Sigmoid colon (tissue), 7 donors: ENCODE results near the gene CSAD. TPM values are rescaled to one million over a fixed set of nuclear protein-coding genes. Genes with fewer than 3 reads are reported as not detected.
A peak's percentile ranks its signal among the peaks of the same experiment; 100 is the strongest.

Source experiments
- DNase-seq: peaks from one replicate; pipeline ENCODE4 v3.0.0-alpha.2; 2019
- H3K27ac ChIP-seq, 4 donors: fragments of 200-600 bp; sonication (generic); one replicate each; pipeline ENCODE4 v1.5.1; 2016 to 2019; ENCODE audit warnings: mild to moderate bottlenecking in 1 of 4
- H3K27me3 ChIP-seq, 3 donors: fragments of 200-600 bp; sonication (generic); one replicate each; pipeline ENCODE4 v1.5.1; 2019; ENCODE audit warnings: mild to moderate bottlenecking in 1 of 3
- H3K36me3 ChIP-seq, 4 donors: fragments of 200-600 bp; sonication (generic); one replicate each; pipeline ENCODE4 v1.5.1; 2016 to 2019
- H3K4me1 ChIP-seq, 4 donors: fragments of 200-600 bp; sonication (generic); one replicate each; pipeline ENCODE4 v1.5.1; 2017 to 2019
- H3K4me3 ChIP-seq, 4 donors: fragments of 200-600 bp; sonication (generic); one replicate each; pipeline ENCODE4 v1.5.1; 2017 to 2019; ENCODE audit warnings: mild to moderate bottlenecking in 2 of 4, moderate library complexity in 1 of 4
- H3K9me3 ChIP-seq, 4 donors: fragments of 200-600 bp in 3 of 4; sonication (generic) in 3 of 4; one replicate each; pipeline versions ENCODE4 v1.5.1 to v1.6.1; 2013 to 2019
- CTCF ChIP-seq, 4 experiments: fragments of 450-650 bp in 3 of 4; fragments of 200-600 bp in 1 of 4; IDR thresholded peaks; one replicate each; pipeline ENCODE4 v1.5.1; 2016 to 2019; ENCODE audit warnings: antibody characterized with exemption in 4 of 4, mild to moderate bottlenecking in 3 of 4, moderate library complexity in 2 of 4
- EP300 ChIP-seq, 4 donors: sonication (generic); formaldehyde crosslinking; IDR thresholded peaks; one replicate each; pipeline ENCODE4 v1.6.1; 2017; ENCODE audit warnings: antibody characterized with exemption in 4 of 4
- POLR2A ChIP-seq, 2 donors: fragments of 450-650 bp; IDR thresholded peaks; one replicate each; pipeline ENCODE4 v1.6.1; 2016; ENCODE audit warnings: antibody characterized with exemption in 2 of 2, mild to moderate bottlenecking in 2 of 2, moderate library complexity in 2 of 2
- POLR2AphosphoS5 ChIP-seq, 4 donors: sonication (generic); formaldehyde crosslinking; IDR thresholded peaks; one replicate each; pipeline ENCODE4 v1.6.1; 2017; ENCODE audit warnings: antibody characterized with exemption in 4 of 4
- WGBS, 2 donors: extraction: QIAGEN DNeasy Blood & Tissue Kit; methylation state at CpG; one replicate each; pipeline ENCODE4 v1.1.7; 2013; 5-methylcytosine and 5-hydroxymethylcytosine counted together
- intact Hi-C: fragments of 100-400 bp; cut with DNase I; formaldehyde crosslinking; loops from one replicate; pipeline ENCODE4 v1.15.1; 2023
- polyA plus RNA-seq, 3 donors: library from polyadenylated mRNA; stranded (reverse); fragments of 200-250 nt; gene quantifications; one replicate each; pipeline ENCODE4 v1.2.3, GENCODE V29; 2013
- total RNA-seq, 4 donors: library from RNA; depleted of rRNA; stranded (reverse); fragments of >200 nt; gene quantifications; one replicate each; pipeline ENCODE4 v1.1.0, GENCODE V29; 2016
- donor health status: healthy with polysubstance abuse.
- donor health status: Bipolar disorder and iron deficiency.
- donor health status: healthy.

Gene CSAD
- total and polyA plus RNA-seq, 7 donors = 1.2 to 51.0 (median 19.6) TPM

GRCh38 chr12:53176750-53177149 lies 4.0 kb downstream of the CSAD start:
- WGBS, 2 donors = 95 to 96% methylated on average over 3 of the region's 3 CpGs
- DNase-seq = no peak
- Histone ChIP-seq H3K9me3 (no peaks in the 10 kb centered on the region), H3K4me3 (no peak overlapping the region), H3K27ac (no peak overlapping the region), H3K27me3 (no peaks in the 10 kb centered on the region), H3K36me3 (peaks cover 0 to under 1% (median 0%) of the 10 kb centered on the region in 4 donors), H3K4me1 (peaks cover 0 to 31% (median 30%) of the 10 kb centered on the region in 4 donors)
- intact Hi-C loops = no loop called here
- TF ChIP-seq CTCF (IDR thresholded peaks at IDR 0.05) (no peak), POLR2AphosphoS5 (IDR thresholded peaks at IDR 0.05) (no peak), POLR2A (IDR thresholded peaks at IDR 0.05) (no peak), EP300 (IDR thresholded peaks at IDR 0.05) (no peak)

GRCh38 chr12:53174881-53175491 lies 5.7 kb downstream of the CSAD start:
- Histone ChIP-seq H3K9me3 (no peaks in the 10 kb centered on the region), H3K36me3 (peaks cover 0 to 4% (median 2%) of the 10 kb centered on the region in 4 donors), H3K4me3 (no peak overlapping the region), H3K27ac (no peak overlapping the region), H3K27me3 (no peaks in the 10 kb centered on the region), H3K4me1 (peaks cover 0 to 32% (median 31%) of the 10 kb centered on the region in 4 donors)
- WGBS, 2 donors = 24 to 76% methylated on average over 4 of the region's 4 CpGs
- DNase-seq = no peak
- intact Hi-C loops = no loop called here
- TF ChIP-seq CTCF (IDR thresholded peaks at IDR 0.05) (no peak), EP300 (IDR thresholded peaks at IDR 0.05) (no peak), POLR2AphosphoS5 (IDR thresholded peaks at IDR 0.05) (no peak), POLR2A (IDR thresholded peaks at IDR 0.05) (no peak)

- intact Hi-C loops = no loop called here
- Histone ChIP-seq H3K27ac (peak overlapping the region; percentile 60 to 74 (median 68)), H3K27me3 (no peaks in the 10 kb centered on the region), H3K9me3 (no peaks in the 10 kb centered on the region), H3K36me3 (peaks cover 0 to 11% (median 5%) of the 10 kb centered on the region in 4 donors), H3K4me1 (peaks cover 0 to 22% (median 18%) of the 10 kb centered on the region in 4 donors), H3K4me3 (no peak overlapping the region)
- 92 to 95% methylated on average over 10 of the region's 10 CpGs for WGBS, 2 donors
- no peak for TF ChIP-seq POLR2A (IDR thresholded peaks at IDR 0.05)
- no peak for TF ChIP-seq POLR2AphosphoS5 (IDR thresholded peaks at IDR 0.05)
- TF ChIP-seq CTCF (IDR thresholded peaks at IDR 0.05) = no peak
- no peak for TF ChIP-seq EP300 (IDR thresholded peaks at IDR 0.05)
- DNase-seq = no peak
These were observed 7.5 kb downstream of the CSAD start for GRCh38 chr12:53173085-53173715.

GRCh38 chr12:53172352-53172751 lies 8.4 kb downstream of the CSAD start:
- intact Hi-C loops = no loop called here
- no peak for TF ChIP-seq POLR2AphosphoS5 (IDR thresholded peaks at IDR 0.05)
- TF ChIP-seq CTCF (IDR thresholded peaks at IDR 0.05) = no peak
- no peak for TF ChIP-seq EP300 (IDR thresholded peaks at IDR 0.05)
- TF ChIP-seq POLR2A (IDR thresholded peaks at IDR 0.05) = no peak
- Histone ChIP-seq H3K4me3 (peak overlapping the region in 1 of 4 donors; percentile 3), H3K36me3 (peaks cover 0 to 11% (median 5%) of the 10 kb centered on the region in 4 donors), H3K4me1 (peaks cover 0 to 22% (median 18%) of the 10 kb centered on the region in 4 donors), H3K27me3 (no peaks in the 10 kb centered on the region), H3K9me3 (no peaks in the 10 kb centered on the region), H3K27ac (peak overlapping the region; percentile 60 to 74 (median 68))
- DNase-seq = peak; percentile 87
- WGBS, 2 donors = 91 to 96% methylated on average over 11 of the region's 11 CpGs
